SK-N-SH treated with all-trans-retinoic acid at 6 μM for 48 hours (cell line): Measurements from ENCODE around the gene IVNS1ABP.

Source experiments
- ATAC-seq: fragments of 200-7000 bp; cut with Tn5 transposase; 3 replicates; pipeline ENCODE4 v1.9.1; 2020; ENCODE audit warnings: mild to moderate bottlenecking, moderate library complexity
- ARNTL ChIP-seq: fragments of 450-650 bp; formaldehyde crosslinking; IDR thresholded peaks from 2 replicates; pipeline ENCODE4 v1.5.0; 2020; ENCODE audit warnings: low read depth, mild to moderate bottlenecking, moderate library complexity, borderline replicate concordance
- BACH2 ChIP-seq: fragments of 250-450 bp; sonication (Bioruptor Pico); IDR thresholded peaks from 2 replicates; pipeline ENCODE4 v1.9.0; 2021; ENCODE audit warnings: mild to moderate bottlenecking, borderline replicate concordance
- ISL1 ChIP-seq: fragments of 250-450 bp; sonication (Bioruptor Pico); IDR thresholded peaks from 2 replicates; pipeline ENCODE4 v2.1.2; 2022; ENCODE audit warnings: mild to moderate bottlenecking, moderate library complexity
- OSR1 ChIP-seq: fragments of 250-450 bp; sonication (Bioruptor Pico); IDR thresholded peaks from 2 replicates; pipeline ENCODE4 v1.8.0; 2022; ENCODE audit warnings: moderate library complexity, mild to moderate bottlenecking, inconsistent platforms
- PATZ1 ChIP-seq: fragments of 250-450 bp; sonication (Bioruptor Pico); IDR thresholded peaks from 2 replicates; pipeline ENCODE4 v1.8.0; 2020; ENCODE audit warnings: mild to moderate bottlenecking, moderate library complexity, borderline replicate concordance
- PPARA ChIP-seq: fragments of 250-450 bp; sonication (Bioruptor Pico); IDR thresholded peaks from 2 replicates; pipeline ENCODE4 v1.5.0; 2020; ENCODE audit warnings: mild to moderate bottlenecking, borderline replicate concordance
- RARB ChIP-seq: fragments of 250-450 bp; sonication (Bioruptor Pico); IDR thresholded peaks from 2 replicates; pipeline ENCODE4 v1.8.0; 2021; ENCODE audit warnings: mild to moderate bottlenecking, moderate library complexity
- SNAI2 ChIP-seq: fragments of 250-450 bp; sonication (Bioruptor Pico); IDR thresholded peaks from 2 replicates; pipeline ENCODE4 v1.5.0; 2020; ENCODE audit warnings: mild to moderate bottlenecking, moderate library complexity
- TCF4 ChIP-seq: fragments of 250-450 bp; sonication (Bioruptor Pico); IDR thresholded peaks from 2 replicates; pipeline ENCODE4 v1.8.0; 2021; ENCODE audit warnings: mild to moderate bottlenecking, moderate library complexity, borderline replicate concordance
- TOX ChIP-seq: fragments of 250-450 bp; sonication (Bioruptor Pico); IDR thresholded peaks from 2 replicates; pipeline ENCODE4 v1.8.0; 2021; ENCODE audit warnings: mild to moderate bottlenecking, moderate library complexity, borderline replicate concordance
- ZC3H10 ChIP-seq: fragments of 250-450 bp; sonication (Bioruptor Pico); IDR thresholded peaks from 2 replicates; pipeline ENCODE4 v1.5.1; 2021; ENCODE audit warnings: mild to moderate bottlenecking, moderate library complexity
- ZFP3 ChIP-seq: fragments of 250-450 bp; sonication (Bioruptor Pico); IDR thresholded peaks from 2 replicates; pipeline ENCODE4 v1.5.0; 2020; ENCODE audit warnings: mild to moderate bottlenecking, moderate library complexity
- ZFP30 ChIP-seq: fragments of 450-650 bp; formaldehyde crosslinking; IDR thresholded peaks from 2 replicates; pipeline ENCODE4 v1.5.0; 2022; ENCODE audit warnings: mild to moderate bottlenecking, moderate library complexity
- ZNF565 ChIP-seq: fragments of 450-650 bp; formaldehyde crosslinking; conservative IDR thresholded peaks from 2 replicates; pipeline ENCODE4 v1.5.0; 2020; ENCODE audit warnings: low read depth, mild to moderate bottlenecking, moderate library complexity
- ZNF70 ChIP-seq: fragments of 450-650 bp; formaldehyde crosslinking; IDR thresholded peaks from 2 replicates; pipeline ENCODE4 v1.5.0; 2020; ENCODE audit warnings: mild to moderate bottlenecking, moderate library complexity
- TF ChIP-seq, protein P1 (sequence below): fragments of 250-450 bp; sonication (Bioruptor Pico); IDR thresholded peaks from 2 replicates; pipeline ENCODE4 v1.5.1; 2020; ENCODE audit warnings: low read depth, mild to moderate bottlenecking, moderate library complexity
- TF ChIP-seq, protein P2 (sequence below): fragments of 250-450 bp; sonication (Bioruptor Pico); IDR thresholded peaks from 2 replicates; pipeline ENCODE4 v1.5.0; 2020; ENCODE audit warnings: mild to moderate bottlenecking, moderate library complexity
- TF ChIP-seq, protein P3 (sequence below): fragments of 250-450 bp; sonication (Bioruptor Pico); IDR thresholded peaks from 2 replicates; pipeline ENCODE4 v1.5.1; 2021; ENCODE audit warnings: mild to moderate bottlenecking, moderate library complexity
- TF ChIP-seq, protein P4 (sequence below): fragments of 250-450 bp; sonication (Bioruptor Pico); IDR thresholded peaks from 2 replicates; pipeline ENCODE4 v1.8.0; 2021; ENCODE audit warnings: low read depth, mild to moderate bottlenecking, moderate library complexity, borderline replicate concordance

Gene IVNS1ABP

DNA sequence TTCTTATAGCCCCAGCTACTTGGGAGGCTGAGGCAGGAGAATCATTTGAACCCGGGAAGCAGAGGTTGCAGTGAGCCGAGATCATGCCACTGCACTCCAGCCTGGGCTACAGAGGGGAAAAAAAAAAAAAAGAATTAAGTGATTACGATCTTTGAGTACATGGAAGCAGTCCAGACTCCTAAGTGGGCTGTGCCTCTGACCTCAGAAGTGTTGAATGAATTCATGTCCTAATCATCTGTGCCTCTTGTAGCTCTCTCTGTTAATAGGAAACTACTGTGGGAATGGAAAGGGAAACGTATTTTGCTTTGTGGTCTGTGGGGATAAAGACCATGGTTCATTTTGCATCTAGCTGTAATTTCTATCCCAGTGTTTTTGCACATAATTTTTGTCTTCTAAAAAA, 8.4 kb upstream of the IVNS1ABP start:
- no peak for ATAC-seq

GRCh38 chr1:185324118-185324517, 7.1 kb upstream of the IVNS1ABP start:
- no peak for ATAC-seq
- TF ChIP-seq ZFP3 (CRISPR knock-in tag) (no peak), SNAI2 (no peak), ZNF565 (CRISPR knock-in tag) (no peak), ZFP30 (CRISPR knock-in tag) (no peak), ZC3H10 (no peak), PATZ1 (no peak), ISL1 (CRISPR knock-in tag) (no peak), TCF4 (CRISPR knock-in tag) (no peak), ARNTL (CRISPR knock-in tag) (no peak), BACH2 (CRISPR knock-in tag) (no peak), RARB (no peak), ZNF70 (CRISPR knock-in tag) (no peak), OSR1 (CRISPR knock-in tag) (no peak), TOX (CRISPR knock-in tag) (no peak), PPARA (no peak)
- TF ChIP-seq, protein P1, sequence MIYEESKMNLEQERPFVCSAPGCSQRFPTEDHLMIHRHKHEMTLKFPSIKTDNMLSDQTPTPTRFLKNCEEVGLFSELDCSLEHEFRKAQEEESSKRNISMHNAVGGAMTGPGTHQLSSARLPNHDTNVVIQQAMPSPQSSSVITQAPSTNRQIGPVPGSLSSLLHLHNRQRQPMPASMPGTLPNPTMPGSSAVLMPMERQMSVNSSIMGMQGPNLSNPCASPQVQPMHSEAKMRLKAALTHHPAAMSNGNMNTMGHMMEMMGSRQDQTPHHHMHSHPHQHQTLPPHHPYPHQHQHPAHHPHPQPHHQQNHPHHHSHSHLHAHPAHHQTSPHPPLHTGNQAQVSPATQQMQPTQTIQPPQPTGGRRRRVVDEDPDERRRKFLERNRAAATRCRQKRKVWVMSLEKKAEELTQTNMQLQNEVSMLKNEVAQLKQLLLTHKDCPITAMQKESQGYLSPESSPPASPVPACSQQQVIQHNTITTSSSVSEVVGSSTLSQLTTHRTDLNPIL (CRISPR knock-in tag) = no peak
- TF ChIP-seq, protein P2, sequence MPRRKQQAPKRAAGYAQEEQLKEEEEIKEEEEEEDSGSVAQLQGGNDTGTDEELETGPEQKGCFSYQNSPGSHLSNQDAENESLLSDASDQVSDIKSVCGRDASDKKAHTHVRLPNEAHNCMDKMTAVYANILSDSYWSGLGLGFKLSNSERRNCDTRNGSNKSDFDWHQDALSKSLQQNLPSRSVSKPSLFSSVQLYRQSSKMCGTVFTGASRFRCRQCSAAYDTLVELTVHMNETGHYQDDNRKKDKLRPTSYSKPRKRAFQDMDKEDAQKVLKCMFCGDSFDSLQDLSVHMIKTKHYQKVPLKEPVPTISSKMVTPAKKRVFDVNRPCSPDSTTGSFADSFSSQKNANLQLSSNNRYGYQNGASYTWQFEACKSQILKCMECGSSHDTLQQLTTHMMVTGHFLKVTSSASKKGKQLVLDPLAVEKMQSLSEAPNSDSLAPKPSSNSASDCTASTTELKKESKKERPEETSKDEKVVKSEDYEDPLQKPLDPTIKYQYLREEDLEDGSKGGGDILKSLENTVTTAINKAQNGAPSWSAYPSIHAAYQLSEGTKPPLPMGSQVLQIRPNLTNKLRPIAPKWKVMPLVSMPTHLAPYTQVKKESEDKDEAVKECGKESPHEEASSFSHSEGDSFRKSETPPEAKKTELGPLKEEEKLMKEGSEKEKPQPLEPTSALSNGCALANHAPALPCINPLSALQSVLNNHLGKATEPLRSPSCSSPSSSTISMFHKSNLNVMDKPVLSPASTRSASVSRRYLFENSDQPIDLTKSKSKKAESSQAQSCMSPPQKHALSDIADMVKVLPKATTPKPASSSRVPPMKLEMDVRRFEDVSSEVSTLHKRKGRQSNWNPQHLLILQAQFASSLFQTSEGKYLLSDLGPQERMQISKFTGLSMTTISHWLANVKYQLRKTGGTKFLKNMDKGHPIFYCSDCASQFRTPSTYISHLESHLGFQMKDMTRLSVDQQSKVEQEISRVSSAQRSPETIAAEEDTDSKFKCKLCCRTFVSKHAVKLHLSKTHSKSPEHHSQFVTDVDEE (CRISPR knock-in tag) = no peak
- TF ChIP-seq, protein P3, sequence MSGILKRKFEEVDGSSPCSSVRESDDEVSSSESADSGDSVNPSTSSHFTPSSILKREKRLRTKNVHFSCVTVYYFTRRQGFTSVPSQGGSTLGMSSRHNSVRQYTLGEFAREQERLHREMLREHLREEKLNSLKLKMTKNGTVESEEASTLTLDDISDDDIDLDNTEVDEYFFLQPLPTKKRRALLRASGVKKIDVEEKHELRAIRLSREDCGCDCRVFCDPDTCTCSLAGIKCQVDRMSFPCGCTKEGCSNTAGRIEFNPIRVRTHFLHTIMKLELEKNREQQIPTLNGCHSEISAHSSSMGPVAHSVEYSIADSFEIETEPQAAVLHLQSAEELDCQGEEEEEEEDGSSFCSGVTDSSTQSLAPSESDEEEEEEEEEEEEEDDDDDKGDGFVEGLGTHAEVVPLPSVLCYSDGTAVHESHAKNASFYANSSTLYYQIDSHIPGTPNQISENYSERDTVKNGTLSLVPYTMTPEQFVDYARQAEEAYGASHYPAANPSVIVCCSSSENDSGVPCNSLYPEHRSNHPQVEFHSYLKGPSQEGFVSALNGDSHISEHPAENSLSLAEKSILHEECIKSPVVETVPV (CRISPR knock-in tag) = no peak
- TF ChIP-seq, protein P4, sequence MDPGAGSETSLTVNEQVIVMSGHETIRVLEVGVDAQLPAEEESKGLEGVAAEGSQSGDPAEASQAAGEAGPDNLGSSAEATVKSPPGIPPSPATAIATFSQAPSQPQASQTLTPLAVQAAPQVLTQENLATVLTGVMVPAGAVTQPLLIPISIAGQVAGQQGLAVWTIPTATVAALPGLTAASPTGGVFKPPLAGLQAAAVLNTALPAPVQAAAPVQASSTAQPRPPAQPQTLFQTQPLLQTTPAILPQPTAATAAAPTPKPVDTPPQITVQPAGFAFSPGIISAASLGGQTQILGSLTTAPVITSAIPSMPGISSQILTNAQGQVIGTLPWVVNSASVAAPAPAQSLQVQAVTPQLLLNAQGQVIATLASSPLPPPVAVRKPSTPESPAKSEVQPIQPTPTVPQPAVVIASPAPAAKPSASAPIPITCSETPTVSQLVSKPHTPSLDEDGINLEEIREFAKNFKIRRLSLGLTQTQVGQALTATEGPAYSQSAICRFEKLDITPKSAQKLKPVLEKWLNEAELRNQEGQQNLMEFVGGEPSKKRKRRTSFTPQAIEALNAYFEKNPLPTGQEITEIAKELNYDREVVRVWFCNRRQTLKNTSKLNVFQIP = no peak

More for the DNA sequence above, 8.4 kb upstream of the IVNS1ABP start:
- TF ChIP-seq PATZ1 = no peak
- TF ChIP-seq ARNTL (CRISPR knock-in tag) = no peak
- TF ChIP-seq, protein P2 (CRISPR knock-in tag) = no peak
